C1 segment of cervical spinal cord (tissue), 14 donors: ENCODE measurements around the gene KRT40.

ENCODE experiments used
- DNase-seq, 14 donors: peaks; one replicate each; lab custom pipeline; 2025; lab: John Stamatoyannopoulos, UW

The KRT40 gene

DNA sequence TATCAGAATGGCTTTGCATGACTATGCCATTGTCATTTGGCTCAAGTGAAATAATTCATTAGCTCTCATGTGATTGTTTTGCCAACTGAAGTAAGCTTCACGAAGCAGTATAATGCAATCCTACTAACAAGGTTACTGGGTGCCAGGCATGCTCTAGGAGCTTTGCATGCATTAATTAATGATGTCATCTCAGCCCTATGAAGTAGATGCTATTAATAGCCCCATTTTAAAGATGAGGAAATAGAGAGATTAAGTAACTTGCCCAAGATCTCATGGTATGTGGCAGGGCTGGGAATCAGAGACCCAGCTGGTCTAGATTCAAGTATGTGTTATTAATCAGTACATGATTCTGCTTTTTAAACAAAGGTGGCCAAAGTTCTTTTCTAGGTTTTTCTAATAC, 31.5 kb downstream of the KRT40 start:
- no peak for DNase-seq

DNA sequence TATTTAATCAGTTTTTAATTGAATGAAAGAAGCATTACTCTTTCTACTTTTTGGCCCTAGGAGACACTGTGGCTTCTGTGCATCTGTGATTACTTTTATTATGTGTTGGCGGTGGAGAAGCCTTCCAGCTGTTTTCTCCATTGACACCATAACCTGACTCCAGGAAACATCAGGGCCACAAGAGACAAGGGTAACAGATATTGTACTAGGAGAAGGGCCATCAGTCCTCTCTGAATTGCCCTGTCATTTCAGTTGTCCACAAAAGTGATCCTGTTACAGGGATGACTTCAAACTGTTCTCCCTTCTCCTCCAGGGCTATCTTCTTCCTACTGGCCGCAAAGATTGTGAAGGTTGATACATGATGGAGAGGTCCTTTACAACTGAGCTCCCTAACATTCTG, 32.0 kb downstream of the KRT40 start:
- no peak for DNase-seq

DNA sequence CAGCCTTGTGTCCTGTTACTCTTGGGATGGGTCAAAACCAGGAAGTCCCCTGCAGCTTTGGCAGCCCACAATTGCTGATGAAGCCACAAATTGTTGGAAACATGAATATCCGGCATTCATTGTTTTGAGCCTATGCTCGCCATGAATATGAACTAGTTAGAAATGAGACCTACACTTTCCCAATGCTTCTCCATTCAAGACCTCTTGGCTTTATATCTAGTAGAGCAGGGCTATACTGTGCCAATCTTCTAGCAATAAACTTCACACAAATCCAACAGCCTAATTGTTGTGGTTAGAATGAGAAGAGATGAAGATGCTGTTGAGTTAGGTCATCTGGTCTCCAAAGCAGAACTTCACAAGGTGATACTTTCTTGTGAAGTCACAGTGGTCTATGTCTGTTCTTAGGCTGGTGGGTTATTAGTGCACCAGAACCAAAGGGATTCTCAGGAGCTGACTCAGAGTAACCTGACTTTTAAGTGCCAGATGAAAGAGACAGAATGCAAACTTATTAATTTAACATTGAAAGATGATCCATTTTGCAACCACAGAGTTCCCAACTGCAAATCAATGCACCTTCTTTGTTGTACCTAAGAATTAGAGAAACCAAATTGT, 33.0 kb downstream of the KRT40 start:
- no peak for DNase-seq

GRCh38 chr17:40950176-40950575, 34.0 kb downstream of the KRT40 start:
- no peak for DNase-seq

DNA sequence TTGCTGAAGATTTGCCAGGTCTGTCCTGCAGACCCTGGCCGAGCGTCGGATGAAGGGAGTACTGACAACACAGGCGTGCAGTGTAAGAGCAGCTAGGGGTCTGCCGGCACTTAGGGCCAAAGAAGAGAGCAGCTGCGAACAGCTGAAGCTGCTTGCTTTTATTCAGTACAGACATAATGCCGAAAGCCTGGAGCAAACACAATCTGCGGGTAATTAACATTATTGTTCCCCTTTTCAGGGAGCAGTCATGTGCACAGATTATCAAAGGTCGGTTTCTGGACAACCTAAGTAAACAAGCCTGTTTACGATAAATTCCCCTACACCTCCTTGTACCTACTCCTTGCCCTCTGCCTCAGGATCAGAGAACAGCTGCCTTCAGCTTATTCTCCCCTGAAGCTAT, 34.7 kb downstream of the KRT40 start:
- DNase-seq, result no peak

- no peak for DNase-seq
These were observed 36.2 kb downstream of the KRT40 start for GRCh38 chr17:40947929-40948328.

GRCh38 chr17:40945414-40945813, 38.7 kb downstream of the KRT40 start:
- DNase-seq, result no peak

GRCh38 chr17:40944531-40944930, 39.6 kb downstream of the KRT40 start:
- no peak for DNase-seq

- DNase-seq, result no peak
These were observed 41.6 kb downstream of the KRT40 start for GRCh38 chr17:40942553-40942952.

- no peak for DNase-seq
These were observed 43.9 kb downstream of the KRT40 start for GRCh38 chr17:40940266-40940665.

GRCh38 chr17:40938981-40939380, 45.1 kb downstream of the KRT40 start:
- no peak for DNase-seq

GRCh38 chr17:40937384-40937819, 46.7 kb downstream of the KRT40 start, which contains the start of gene KRT23:
TSS of gene KRT23 (minus strand) at chr17:40937646. CDS start at chr17:40936603, 1,043 bp downstream.
- DNase-seq, result no peak

- no peak for DNase-seq
These were observed 47.1 kb downstream of the KRT40 start for GRCh38 chr17:40936976-40937375.

GRCh38 chr17:40936437-40936971, 47.6 kb downstream of the KRT40 start:
- DNase-seq, result no peak

GRCh38 chr17:40935624-40936023, 48.5 kb downstream of the KRT40 start:
- no peak for DNase-seq

DNA sequence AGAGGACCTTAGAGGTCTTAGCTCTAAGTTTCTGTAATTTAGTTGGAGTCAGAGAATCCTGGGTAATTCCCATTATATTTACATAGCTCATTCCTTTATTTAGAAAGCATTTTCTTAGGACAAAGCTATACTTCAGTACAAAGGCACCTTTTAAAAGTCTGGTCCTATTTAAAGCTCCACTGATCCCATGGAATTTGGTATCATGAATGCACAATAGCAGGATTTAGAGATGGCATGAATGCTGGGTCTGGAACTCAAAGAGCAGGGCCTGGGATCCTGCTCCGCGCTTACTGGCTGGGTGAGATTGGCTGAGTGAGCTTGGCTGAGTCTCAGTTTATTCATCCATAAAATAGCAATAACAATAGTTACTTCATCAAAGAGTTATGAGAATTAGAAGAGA, 51.5 kb downstream of the KRT40 start:
- no peak for DNase-seq

DNA sequence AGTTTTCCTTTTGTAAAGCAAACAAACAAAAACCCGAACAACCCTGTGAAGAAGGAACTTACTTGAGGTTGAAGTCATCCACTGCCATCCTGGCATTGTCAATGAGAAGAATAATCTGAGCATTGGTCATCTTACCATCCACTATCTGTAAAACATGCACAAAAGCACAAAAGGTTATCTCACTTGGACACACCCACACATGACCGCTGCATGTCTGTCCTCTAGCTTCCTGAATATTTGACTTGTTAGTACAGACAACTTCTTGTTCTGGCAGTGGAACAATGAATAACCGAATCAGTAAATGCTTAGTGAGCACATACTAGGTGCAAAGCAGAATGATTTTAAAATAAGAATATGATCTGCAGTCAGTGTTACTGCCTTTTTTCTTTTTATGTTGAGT, 52.8 kb downstream of the KRT40 start:
- DNase-seq, result no peak
